DMS 273 (cell line): Measurements from ENCODE around the gene ABCB8.

Experiments
- DNase-seq: peaks from one replicate; lab custom pipeline; 2025; ENCODE audit not compliant: unreplicated experiment; lab: John Stamatoyannopoulos, UW

ABCB8 gene

DNA sequence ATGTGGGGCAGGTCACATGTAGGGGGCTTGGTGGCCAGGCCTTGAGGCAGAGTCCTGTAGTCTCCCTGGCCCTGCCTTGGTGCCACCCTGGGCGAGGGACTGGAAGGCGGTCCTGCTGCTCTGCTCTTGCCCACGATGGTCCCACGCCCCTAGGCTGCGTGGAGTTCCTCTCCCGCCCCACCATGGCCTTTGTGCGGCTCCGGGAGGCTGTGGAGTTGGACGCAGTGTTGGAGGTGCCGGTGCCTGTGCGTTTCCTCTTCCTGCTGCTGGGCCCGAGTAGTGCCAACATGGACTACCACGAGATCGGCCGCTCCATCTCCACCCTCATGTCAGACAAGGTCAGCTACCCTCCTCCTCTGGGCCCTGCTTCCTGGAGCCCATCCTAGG is 42.3 kb downstream of the ABCB8 start:
- no peak for DNase-seq

DNA sequence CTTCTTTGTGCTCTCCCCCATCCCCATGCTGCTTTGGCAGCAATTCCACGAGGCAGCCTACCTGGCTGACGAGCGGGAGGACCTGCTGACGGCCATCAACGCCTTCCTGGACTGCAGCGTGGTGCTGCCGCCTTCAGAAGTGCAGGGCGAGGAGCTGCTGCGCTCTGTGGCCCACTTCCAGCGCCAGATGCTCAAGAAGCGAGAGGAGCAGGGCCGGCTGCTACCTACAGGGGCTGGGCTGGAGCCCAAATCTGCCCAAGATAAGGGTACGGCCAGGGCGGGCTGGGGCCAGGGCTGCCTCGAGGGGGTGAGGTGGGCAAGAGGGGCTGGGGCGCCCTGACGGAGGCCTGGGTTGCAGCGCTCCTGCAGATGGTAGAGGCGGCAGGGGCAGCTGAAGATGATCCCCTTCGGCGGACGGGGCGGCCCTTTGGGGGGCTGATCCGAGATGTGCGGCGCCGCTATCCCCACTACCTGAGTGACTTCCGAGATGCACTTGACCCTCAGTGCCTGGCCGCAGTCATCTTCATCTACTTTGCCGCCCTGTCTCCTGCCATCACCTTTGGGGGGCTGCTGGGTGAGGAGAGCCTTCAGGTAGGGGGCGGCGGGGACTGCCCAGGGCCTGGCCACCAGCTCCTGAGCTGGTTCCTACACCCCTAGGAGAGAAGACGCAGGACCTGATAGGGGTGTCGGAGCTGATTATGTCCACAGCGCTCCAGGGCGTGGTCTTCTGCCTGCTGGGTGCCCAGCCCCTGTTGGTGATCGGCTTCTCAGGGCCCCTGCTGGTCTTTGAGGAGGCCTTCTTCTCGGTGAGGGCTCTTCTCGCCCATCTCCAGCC is 43.0 kb downstream of the ABCB8 start:
- DNase-seq = no peak

- no peak for DNase-seq
These were observed 45.7 kb downstream of the ABCB8 start for GRCh38 chr7:151073990-151074389.

- no peak for DNase-seq
These were observed 46.8 kb downstream of the ABCB8 start for GRCh38 chr7:151074817-151075661.

GRCh38 chr7:151075662-151075971 is 47.4 kb downstream of the ABCB8 start:
- DNase-seq = no peak

GRCh38 chr7:151075978-151076426 is 47.8 kb downstream of the ABCB8 start:
- DNase-seq = no peak

- peak; percentile 72 for DNase-seq
These were observed 48.8 kb downstream of the ABCB8 start for GRCh38 chr7:151076863-151077704.

- DNase-seq = no peak
These were observed 49.5 kb downstream of the ABCB8 start for GRCh38 chr7:151077705-151078232.

DNA sequence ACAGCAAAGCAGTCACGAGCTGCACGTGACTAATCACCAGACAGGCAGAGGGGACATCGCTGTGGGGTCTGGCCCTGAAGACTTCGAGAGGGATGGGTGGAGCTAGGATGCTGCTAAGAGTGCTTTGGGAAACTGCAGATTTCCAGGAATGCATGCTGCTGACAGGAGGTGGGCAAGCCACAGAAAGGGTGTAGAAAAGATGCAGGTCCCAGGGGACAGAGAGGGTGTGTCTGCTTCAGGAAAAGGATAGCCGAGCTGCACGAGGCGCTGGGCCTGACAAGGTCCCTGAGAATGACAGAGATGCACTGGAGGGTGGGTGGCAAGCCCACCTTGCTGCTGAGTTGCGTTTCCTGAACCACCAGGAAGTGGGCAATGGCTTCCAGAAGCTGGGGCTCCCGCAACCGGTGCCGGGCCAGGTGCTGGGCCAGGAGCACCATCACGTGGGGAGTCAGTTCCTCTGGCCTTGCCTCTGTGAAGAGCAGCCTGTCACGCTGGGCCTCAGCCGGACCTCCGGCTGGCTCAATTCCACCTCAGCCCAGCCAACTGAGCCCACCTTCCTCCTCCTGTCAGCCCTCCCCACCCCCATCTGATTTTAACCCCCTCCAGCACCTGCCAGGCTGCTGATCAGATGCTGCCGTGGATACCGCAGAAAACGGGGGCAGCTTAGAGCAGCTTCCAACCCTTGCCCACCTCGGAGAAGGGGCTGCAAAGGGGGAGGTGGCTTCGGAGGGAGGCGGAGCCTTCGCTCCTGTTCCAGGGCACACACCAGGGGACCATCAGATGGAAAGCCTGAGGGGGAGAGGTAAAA is 50.2 kb downstream of the ABCB8 start:
- no peak for DNase-seq

GRCh38 chr7:151079199-151079910 is 51.1 kb downstream of the ABCB8 start:
- DNase-seq = no peak

- peak; percentile 68 for DNase-seq
These were observed 51.8 kb downstream of the ABCB8 start for GRCh38 chr7:151080067-151080521.

DNA sequence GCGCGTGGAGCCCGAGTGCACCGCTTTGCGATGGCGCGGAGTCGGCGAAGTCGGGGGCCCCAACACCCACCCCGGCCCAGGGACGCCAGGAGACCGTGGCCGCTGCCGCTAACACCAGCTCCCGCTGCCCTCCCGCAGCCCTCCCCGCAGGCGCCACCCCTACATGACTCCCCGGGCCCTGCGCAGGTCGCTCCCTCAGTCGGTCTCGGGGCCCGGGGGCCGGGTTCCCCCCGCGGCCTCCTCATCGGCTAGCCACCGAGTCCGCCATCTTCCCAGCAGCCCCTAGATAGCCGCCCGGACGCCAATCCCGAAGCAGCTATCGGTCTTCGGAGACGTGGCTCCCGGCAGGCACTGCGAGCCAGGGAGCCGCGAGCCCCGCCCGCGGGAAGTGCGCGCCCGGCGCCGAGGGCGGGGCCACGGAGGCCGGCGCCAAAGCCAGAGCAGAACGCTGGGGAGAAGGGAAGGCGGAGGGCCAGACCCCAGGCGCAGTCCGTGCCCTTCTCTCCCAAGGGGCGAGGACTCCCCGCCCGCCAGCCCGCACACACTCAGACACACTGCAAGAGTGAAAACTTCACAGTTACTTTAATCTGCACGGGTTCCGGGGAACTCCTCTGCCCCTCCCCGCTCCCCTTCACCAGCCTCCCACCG is 52.4 kb downstream of the ABCB8 start, which contains the start of gene FASTK:
Gene FASTK, minus strand, starts transcription at position 288 of the 648 bp plus-strand sequence. Its CDS starts 43 bp downstream, at position 245.
- DNase-seq = peak; percentile 98

- DNase-seq = peak; percentile 85
These were observed 53.2 kb downstream of the ABCB8 start for GRCh38 chr7:151081170-151082101.

DNA sequence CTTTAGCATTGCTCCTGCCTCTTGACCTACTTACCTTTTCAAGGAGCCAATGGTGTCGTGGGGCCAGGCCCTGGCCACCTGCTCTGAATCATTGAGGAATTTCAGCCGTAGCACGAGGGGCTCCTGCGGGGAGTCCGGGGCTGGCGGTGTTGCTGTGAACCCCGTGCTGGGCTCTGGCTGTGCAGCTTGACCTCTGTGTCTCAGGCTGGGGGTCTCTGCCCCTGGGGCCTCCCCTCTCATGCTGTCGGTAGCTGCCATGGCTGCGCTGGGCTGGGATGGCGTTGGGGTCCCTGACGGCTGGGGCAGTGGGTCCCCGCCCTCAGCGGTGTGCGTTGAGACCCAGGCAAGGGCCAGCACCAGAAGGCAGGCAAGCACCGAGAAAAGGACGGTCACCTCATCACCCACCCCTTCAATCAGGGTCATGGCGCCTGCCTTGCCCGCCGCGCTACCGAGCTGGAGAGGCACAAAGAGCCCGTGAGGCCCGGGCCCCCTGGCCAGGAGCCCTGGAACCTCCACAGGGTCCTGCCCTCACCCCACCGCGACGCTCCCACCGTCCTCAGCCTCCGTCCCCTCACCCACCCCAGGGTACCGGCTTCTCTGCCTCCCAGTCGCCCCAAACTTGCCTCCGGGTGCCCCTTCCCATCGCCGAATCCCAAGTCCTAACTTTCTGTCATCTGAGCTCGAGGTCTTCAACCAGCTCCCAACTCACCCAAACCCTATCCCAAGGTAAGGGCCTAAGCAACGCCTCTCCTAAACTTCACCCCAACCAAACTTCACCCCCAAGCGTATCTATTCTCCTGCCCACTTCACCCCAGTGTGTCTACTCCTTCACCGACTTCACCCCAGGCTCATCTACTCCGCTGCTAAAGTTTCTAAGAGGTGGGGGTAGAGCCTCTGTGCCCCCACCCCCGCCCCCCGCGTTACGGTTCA is 54.2 kb downstream of the ABCB8 start:
- DNase-seq = no peak

DNA sequence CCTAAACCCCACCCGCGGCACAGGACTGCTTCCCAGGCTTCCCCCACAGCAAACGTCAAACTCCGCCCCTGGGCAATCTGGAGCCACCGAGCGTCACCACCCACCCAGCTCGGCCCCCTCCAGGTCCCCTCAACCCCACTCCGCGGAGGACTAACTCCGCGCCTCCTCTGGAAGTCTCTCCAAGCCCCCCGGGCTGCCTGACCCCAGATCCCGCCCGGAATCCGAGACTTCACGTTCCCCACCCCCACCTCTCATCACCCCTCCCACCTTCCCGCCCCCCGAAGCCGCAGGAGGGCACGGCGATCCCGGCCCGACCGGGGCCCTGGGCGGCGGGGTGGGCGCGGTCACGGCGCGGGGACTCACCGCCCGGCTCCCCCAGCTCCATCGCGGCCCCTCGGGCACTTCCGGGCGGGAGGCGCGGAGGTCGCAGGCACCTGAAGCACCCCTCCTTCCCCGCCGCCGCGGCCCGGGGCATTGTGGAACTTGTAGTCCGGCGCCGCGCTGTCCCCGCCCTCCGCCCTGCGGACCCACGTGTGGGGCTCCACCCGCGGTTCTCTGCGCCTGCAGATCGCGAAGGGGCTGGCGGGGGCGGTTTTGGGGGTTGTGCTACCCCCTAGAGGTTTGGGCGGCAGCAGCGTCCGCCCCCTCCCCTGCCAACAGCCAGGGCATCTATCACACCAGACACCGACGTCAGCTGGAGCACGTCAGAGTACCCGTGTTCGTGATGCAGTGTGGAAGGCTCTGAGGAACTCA is 55.0 kb downstream of the ABCB8 start, which contains the start of gene TMUB1:
Gene TMUB1, minus strand, starts transcription at position 423 of the 753 bp plus-strand sequence. CDS start 930 bp downstream, outside the sequence.
- peak; percentile 91 for DNase-seq

DNA sequence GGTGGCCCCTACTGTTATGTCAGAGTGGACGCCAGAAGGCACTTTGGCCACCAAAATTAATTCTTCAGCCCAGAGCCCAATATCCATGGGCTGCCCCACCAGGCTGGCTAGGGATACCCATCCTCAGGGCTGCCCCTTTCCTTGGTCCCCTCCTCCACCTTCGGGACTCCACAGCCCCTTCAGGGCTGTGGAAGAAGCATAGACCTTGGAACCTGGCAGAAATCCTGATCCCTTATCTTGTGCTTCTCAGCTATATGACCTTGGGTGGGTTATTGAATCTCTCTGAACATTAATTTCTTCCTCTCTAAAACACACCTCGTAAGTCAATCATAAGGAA is 55.5 kb downstream of the ABCB8 start:
- peak; percentile 65 for DNase-seq
